Lower leg skin (tissue), 4 donors: Measurements from ENCODE around the gene SLC25A48. TPM values are rescaled to one million over a fixed set of nuclear protein-coding genes. Genes with fewer than 3 reads are reported as not detected.

Experiments
- DNase-seq, 2 donors: peaks; one replicate each; pipeline ENCODE4 v3.0.0-alpha.2; 2019; ENCODE audit warnings: low spot score in 2 of 2
- H3K4me3 ChIP-seq: fragments of 200-600 bp; sonication (generic); 2 replicates; pipeline ENCODE4 v1.5.1; 2017; ENCODE audit warnings: mild to moderate bottlenecking, low read depth; ENCODE audit not compliant: poor library complexity, severe bottlenecking
- CTCF ChIP-seq, 3 donors: fragments of 450-650 bp; IDR thresholded peaks; one replicate each; pipeline ENCODE4 v1.5.1; 2016; ENCODE audit warnings: antibody characterized with exemption in 3 of 3, mild to moderate bottlenecking in 3 of 3, moderate library complexity in 2 of 3
- POLR2A ChIP-seq, 2 donors: fragments of 450-650 bp; IDR thresholded peaks; one replicate each; pipeline ENCODE4 v1.6.1; 2016 to 2017; ENCODE audit warnings: antibody characterized with exemption in 2 of 2, mild to moderate bottlenecking in 1 of 2, moderate library complexity in 1 of 2
- WGBS, 2 donors: methylation state at CpG; one replicate each; pipeline ENCODE4 v1.1.5; 2018; 5-methylcytosine and 5-hydroxymethylcytosine counted together
- intact Hi-C: fragments of 100-400 bp; cut with DNase I; formaldehyde crosslinking; loops from one replicate; pipeline ENCODE4 v1.15.0; 2023; ENCODE audit warnings: low total_unique reads
- microRNA-seq, 2 donors: library from miRNA; unstranded; fragments of <30 nt; microRNA quantifications; one replicate each; pipeline ENCODE4, GENCODE V29; 2016; ENCODE audit warnings: borderline replicate concordance in 2 of 2, borderline number of aligned reads in 1 of 2
- total RNA-seq, 4 donors: library from RNA; depleted of rRNA; stranded (reverse); fragments of >200 nt; gene quantifications; one replicate each; pipeline ENCODE4 v1.1.0, GENCODE V29; 2016

Gene SLC25A48
- total RNA-seq, 4 donors from 2014 or later, result 0.80 to 7.6 (median 1.7) TPM

DNA sequence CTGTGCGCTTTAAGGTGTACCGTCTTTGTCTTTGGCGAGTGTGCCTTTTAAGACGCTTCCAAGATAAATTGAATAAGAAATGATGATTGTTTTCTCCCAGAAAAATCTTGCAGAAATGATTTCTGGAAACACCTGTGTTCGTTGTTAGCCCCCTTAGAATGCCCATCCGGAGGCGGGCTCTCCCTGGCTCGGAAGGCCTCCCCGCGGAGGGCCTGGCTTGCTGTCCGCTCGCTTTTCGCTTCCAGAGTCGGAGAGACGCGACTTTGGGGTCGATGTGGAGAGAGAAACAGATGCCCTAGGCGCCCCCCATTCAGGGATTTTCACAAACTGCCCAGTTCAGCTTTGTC, 96.5 kb downstream of the SLC25A48 start:
- intact Hi-C loops, result no loop called here
- WGBS, 2 donors, result 58 to 69% methylated on average over 18 of the region's 18 CpGs
- TF ChIP-seq CTCF (IDR thresholded peaks at IDR 0.05) (no peak), POLR2A (IDR thresholded peaks at IDR 0.05) (no peak)
- H3K4me3 ChIP-seq, result no peak overlapping the region
- DNase-seq, result no peak

GRCh38 chr5:135934939-135935338, 100.5 kb downstream of the SLC25A48 start:
- WGBS, 2 donors, result 74 to 75% methylated on average over 3 of the region's 3 CpGs

DNA sequence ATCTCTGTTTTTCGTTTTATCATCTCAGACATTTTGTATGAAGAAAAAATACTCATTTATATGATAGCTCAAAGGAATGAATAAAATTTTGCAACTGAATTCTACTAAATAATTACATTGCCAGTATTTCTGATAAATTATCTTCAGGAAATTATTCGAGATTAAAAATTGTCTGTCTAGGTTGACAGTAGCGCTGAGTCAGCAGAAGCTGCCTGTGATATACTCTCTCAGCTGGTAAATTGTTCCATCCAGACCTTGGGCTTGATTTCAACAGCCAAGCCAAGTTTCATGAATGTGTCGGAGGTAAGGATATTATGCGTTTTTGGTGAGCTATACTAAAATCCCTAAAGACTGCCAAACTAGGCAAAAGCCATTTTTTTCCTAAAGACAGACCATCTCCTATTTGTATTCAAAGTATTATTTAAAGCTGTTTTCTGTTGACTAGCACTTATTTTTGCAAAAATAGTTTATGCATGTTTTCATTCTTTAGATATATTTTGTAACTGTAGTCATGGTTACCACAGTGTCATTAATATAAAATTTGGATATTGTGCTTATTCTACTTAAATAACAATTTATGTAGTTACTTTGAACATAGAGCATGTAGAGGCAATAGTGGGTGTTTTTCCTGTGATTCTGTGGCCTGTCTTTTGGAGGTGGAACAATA, 102.9 kb downstream of the SLC25A48 start:
- WGBS, 2 donors, result 80 to 85% methylated on average over 5 of the region's 5 CpGs
- no peak for DNase-seq
- intact Hi-C loops, result no loop called here
- H3K4me3 ChIP-seq, result no peak overlapping the region
- TF ChIP-seq POLR2A (IDR thresholded peaks at IDR 0.05) (no peak), CTCF (IDR thresholded peaks at IDR 0.05) (no peak)

More at GRCh38 chr5:135934939-135935338, 100.5 kb downstream of the SLC25A48 start:
- no peak overlapping the region for H3K4me3 ChIP-seq
- TF ChIP-seq POLR2A (IDR thresholded peaks at IDR 0.05) (no peak), CTCF (IDR thresholded peaks at IDR 0.05) (no peak)
- DNase-seq, result no peak
- intact Hi-C loops, result no loop called here

Small RNA genes lying within 50 kb of the gene (microRNA-seq; reads per million reads assigned to microRNA genes)
- gene MIR5692C1, result 0 reads per million in 2 donors

Other genes with a start within 250 kb of the SLC25A48 start
- not detected for gene IL9, start 61.2 kb downstream of the SLC25A48 start, total RNA-seq
- not detected for gene LECT2, start 120.3 kb downstream of the SLC25A48 start, total RNA-seq
- gene TGFBI, start 194.3 kb downstream of the SLC25A48 start, total RNA-seq, result 100 to 1,000 TPM; 312 to 829 (median 484) TPM